Esophagus squamous epithelium (tissue), 5 donors: ENCODE measurements around the gene TMEM63B. TPM values are rescaled to one million over a fixed set of nuclear protein-coding genes. Genes with fewer than 3 reads are reported as not detected.
"Not testable (repeated sequence)": the region's sequence is repeated elsewhere in the genome, so short reads cannot be mapped to it uniquely, and the experiment has no call there.

Experiments used
- DNase-seq: peaks from one replicate; lab custom pipeline; 2025; lab: John Stamatoyannopoulos, UW
- H3K27ac ChIP-seq, 4 donors: fragments of 200-600 bp; sonication (generic); one replicate each; pipeline ENCODE4 v1.5.1; 2016 to 2019; ENCODE audit warnings: mild to moderate bottlenecking in 1 of 4
- H3K27me3 ChIP-seq, 4 donors: fragments of 200-600 bp; sonication (generic); 1 replicate in 3 of 4; 2 replicates in 1 of 4; pipeline versions ENCODE4 v1.5.1 to v1.6.0; 2017 to 2021; ENCODE audit warnings: antibody characterized with exemption in 1 of 4
- H3K36me3 ChIP-seq, 3 donors: fragments of 200-600 bp; sonication (generic); one replicate each; pipeline ENCODE4 v1.5.1; 2016 to 2019
- H3K4me1 ChIP-seq, 3 donors: fragments of 200-600 bp; sonication (generic); one replicate each; pipeline ENCODE4 v1.5.1; 2017 to 2019
- H3K4me3 ChIP-seq, 4 donors: fragments of 200-600 bp; sonication (generic); 1 replicate in 3 of 4; 2 replicates in 1 of 4; pipeline ENCODE4 v1.5.1; 2016 to 2019; ENCODE audit warnings: mild to moderate bottlenecking in 2 of 4, moderate library complexity in 1 of 4
- H3K9me3 ChIP-seq, 3 donors: fragments of 200-600 bp; sonication (generic); one replicate each; pipeline ENCODE4 v1.5.1; 2016 to 2019
- POLR2A ChIP-seq, 4 donors: fragments of 450-650 bp; IDR thresholded peaks; one replicate each; pipeline ENCODE4 v1.6.1; 2017; ENCODE audit warnings: antibody characterized with exemption in 4 of 4, mild to moderate bottlenecking in 4 of 4, moderate library complexity in 3 of 4
- WGBS, 2 donors: methylation state at CpG; one replicate each; pipeline ENCODE4 v1.1.5; 2018; 5-methylcytosine and 5-hydroxymethylcytosine counted together
- intact Hi-C: fragments of 100-400 bp; cut with DNase I; formaldehyde crosslinking; loops from one replicate; pipeline ENCODE4 v1.15.0; 2022
- total RNA-seq, 4 donors: library from RNA; depleted of rRNA; stranded (reverse); fragments of >200 nt; gene quantifications; one replicate each; pipeline ENCODE4 v1.1.0, GENCODE V29; 2016
- TF ChIP-seq, protein P1 (sequence below), 6 experiments: fragments of 450-650 bp in 4 of 6; fragments of 200-600 bp in 2 of 6; sonication (generic) in 2 of 6; IDR thresholded peaks; one replicate each; pipeline ENCODE4 v1.5.1; 2016 to 2019; ENCODE audit warnings: antibody characterized with exemption in 6 of 6, mild to moderate bottlenecking in 4 of 6, moderate library complexity in 4 of 6
- donor health status: DM: yes; HTN: yes; CAD: no.

TMEM63B gene
- total RNA-seq, 4 donors from 2014 or later = 27.8 to 56.3 (median 45.5) TPM

DNA sequence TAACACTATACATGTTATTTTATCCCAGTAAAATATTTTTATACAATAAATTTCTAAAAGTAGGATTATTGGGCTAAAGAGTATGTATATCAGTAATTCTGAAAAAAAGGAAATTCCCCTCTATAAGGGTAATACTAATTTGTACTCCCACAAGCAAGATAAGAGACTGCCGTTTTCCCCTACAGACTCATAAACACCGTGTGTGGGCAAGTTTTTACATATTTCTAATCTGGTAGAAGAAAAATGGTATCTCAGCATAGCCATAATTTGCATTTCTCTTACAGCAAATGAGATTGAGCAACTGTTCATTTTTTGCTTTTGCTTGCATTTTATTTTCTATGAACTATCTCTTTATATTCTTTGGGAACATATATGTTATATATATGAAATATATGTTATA, 63.4 kb downstream of the TMEM63B start:
- Histone ChIP-seq H3K4me3 (no peak overlapping the region), H3K27ac (no peak overlapping the region), H3K27me3 (no peaks in the 10 kb centered on the region), H3K4me1 (peaks cover 0 to 8% (median 0%) of the 10 kb centered on the region in 3 donors), H3K36me3 (no peaks in the 10 kb centered on the region), H3K9me3 (no peaks in the 10 kb centered on the region)
- WGBS, 2 donors = 35 to 42% methylated on average over 2 of the region's 2 CpGs
- intact Hi-C loops = no loop called here
- TF ChIP-seq POLR2A (IDR thresholded peaks at IDR 0.05) = no peak
- TF ChIP-seq, protein P1, sequence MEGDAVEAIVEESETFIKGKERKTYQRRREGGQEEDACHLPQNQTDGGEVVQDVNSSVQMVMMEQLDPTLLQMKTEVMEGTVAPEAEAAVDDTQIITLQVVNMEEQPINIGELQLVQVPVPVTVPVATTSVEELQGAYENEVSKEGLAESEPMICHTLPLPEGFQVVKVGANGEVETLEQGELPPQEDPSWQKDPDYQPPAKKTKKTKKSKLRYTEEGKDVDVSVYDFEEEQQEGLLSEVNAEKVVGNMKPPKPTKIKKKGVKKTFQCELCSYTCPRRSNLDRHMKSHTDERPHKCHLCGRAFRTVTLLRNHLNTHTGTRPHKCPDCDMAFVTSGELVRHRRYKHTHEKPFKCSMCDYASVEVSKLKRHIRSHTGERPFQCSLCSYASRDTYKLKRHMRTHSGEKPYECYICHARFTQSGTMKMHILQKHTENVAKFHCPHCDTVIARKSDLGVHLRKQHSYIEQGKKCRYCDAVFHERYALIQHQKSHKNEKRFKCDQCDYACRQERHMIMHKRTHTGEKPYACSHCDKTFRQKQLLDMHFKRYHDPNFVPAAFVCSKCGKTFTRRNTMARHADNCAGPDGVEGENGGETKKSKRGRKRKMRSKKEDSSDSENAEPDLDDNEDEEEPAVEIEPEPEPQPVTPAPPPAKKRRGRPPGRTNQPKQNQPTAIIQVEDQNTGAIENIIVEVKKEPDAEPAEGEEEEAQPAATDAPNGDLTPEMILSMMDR (IDR thresholded peaks at IDR 0.05) = no peak
- no peak for DNase-seq

DNA sequence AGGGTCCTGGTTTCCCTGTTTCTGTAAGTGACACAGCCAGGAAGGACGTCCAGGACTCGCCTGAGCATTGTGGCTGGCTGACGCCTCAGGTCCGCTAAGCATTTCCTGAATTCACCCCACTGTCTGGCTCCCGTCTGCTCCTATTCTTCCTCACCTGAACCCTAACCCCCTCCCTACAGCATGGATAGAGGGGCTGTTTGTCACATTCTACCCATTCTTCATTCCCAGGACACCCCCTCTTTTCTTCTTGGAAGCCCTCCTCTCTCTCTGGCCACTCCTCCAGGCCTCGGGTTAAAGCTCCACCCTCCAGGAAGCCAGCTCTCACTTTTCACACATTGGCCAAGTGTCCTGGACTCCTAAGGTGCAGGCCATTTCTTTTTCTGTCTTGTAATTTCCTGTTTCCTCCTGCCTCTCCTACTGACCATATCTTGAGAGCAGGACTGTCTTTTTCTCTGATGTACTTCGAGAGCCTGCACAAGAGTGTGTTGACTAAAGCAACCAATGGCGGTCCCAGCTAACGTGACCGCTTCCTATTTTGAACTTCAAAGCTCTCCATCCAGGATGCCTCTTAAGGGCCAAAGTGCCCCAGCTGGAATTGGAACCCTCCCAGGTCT, 65.2 kb downstream of the TMEM63B start:
- peak overlapping the region in 2 of 4 donors; percentile 5 to 41 for H3K4me3 ChIP-seq
- no peaks in the 10 kb centered on the region for H3K36me3 ChIP-seq
- no peaks in the 10 kb centered on the region for H3K27me3 ChIP-seq
- 53 to 62% methylated on average over 10 of the region's 10 CpGs for WGBS, 2 donors
- H3K9me3 ChIP-seq = no peaks in the 10 kb centered on the region
- TF ChIP-seq, protein P1 (IDR thresholded peaks at IDR 0.05) = no peak
- H3K27ac ChIP-seq = peak overlapping the region in 2 of 4 donors; percentile 50 to 61
- H3K4me1 ChIP-seq = peaks cover 0 to 6% (median 0%) of the 10 kb centered on the region in 3 donors
- DNase-seq = no peak
- intact Hi-C loops = no loop called here

DNA sequence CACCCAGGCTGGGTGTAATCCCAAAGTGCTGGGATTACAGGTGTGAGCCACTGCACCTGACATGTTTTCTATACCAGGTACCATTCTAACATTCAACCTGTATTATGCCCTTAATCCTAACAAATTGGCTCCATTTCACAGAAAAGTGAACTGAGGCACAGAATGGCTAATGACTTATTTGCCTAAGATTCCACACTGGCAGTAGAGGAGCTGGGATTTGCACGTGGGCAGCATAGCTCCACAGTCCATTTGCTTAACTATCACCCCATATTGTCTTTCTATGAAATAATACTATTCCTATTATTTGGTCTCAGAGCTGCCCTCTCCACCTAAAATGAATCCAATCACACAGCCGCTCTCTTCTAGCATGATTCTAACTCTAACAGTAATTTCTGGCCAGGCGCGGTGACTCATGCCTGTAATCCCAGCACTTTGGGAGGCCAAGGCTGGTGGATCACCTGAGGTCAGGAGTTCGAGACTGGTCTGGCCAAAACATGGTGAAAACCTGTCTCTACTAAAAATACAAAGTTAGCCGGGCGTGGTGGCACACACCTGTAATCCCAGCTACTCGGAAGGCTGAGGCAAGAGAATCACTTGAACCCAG, 66.1 kb downstream of the TMEM63B start:
- 62 to 80% methylated on average over 8 of the region's 8 CpGs for WGBS, 2 donors
- no peak overlapping the region for H3K4me3 ChIP-seq
- H3K4me1 ChIP-seq = peaks cover 0 to 8% (median 0%) of the 10 kb centered on the region in 3 donors
- H3K27me3 ChIP-seq = no peaks in the 10 kb centered on the region
- TF ChIP-seq, protein P1 (IDR thresholded peaks at IDR 0.05) = no peak
- TF ChIP-seq POLR2A (IDR thresholded peaks at IDR 0.05) = no peak
- H3K36me3 ChIP-seq = no peaks in the 10 kb centered on the region
- H3K27ac ChIP-seq = no peak overlapping the region
- no peak for DNase-seq
- no peaks in the 10 kb centered on the region for H3K9me3 ChIP-seq
- intact Hi-C loops = no loop called here

DNA sequence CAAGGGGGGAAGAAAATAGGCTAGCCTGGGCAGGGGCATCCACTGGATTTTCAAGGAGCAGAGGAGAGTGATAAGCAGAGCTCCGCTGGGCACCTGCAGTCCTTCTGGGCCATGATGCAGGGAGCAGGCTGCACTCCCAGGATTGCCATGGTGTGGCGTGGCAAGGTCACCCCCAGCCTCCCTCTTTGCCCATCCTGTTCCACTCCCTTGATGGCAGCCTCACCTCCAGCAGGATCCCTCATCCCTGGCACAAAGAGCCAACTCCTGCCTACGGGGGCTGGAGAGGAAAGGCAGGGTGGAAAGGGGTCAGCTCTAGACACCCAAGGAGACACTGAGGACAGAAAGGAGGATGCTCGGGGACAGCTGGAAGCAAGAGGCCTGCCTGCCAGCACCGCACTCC, 67.0 kb downstream of the TMEM63B start:
- no peak for DNase-seq
- intact Hi-C loops = no loop called here
- TF ChIP-seq, protein P1 (IDR thresholded peaks at IDR 0.05) = no peak
- TF ChIP-seq POLR2A (IDR thresholded peaks at IDR 0.05) = no peak
- 88 to 94% methylated on average over 3 to 5 of the region's 5 CpGs for WGBS, 2 donors
- peaks cover 0 to 16% (median 0%) of the 10 kb centered on the region in 3 donors for H3K4me1 ChIP-seq
- H3K27me3 ChIP-seq = no peaks in the 10 kb centered on the region
- H3K4me3 ChIP-seq = no peak overlapping the region
- H3K27ac ChIP-seq = no peak overlapping the region
- no peaks in the 10 kb centered on the region for H3K9me3 ChIP-seq
- H3K36me3 ChIP-seq = no peaks in the 10 kb centered on the region

DNA sequence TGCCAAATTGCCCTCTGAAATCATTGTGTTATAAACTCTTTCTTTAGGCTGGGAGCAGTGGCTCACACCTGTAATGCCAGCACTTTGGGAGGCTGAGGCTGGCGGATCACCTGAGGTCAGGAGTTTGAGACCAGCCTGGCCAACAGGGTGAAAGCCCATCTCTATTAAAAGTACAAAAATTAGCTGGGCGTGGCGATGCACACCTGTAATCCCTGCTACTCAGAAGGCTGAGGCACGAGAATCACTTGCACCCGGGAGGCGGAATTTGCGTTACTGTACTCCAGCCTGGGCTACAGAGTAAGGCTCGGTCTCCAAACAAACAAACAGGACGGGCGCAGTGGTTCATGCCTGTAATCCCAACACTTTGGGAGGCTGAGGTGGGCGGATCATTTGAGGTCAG, 69.0 kb downstream of the TMEM63B start:
- peaks cover 9 to 28% (median 10%) of the 10 kb centered on the region in 3 donors for H3K4me1 ChIP-seq
- 88 to 89% methylated on average over 10 of the region's 11 CpGs for WGBS, 2 donors
- DNase-seq, H3K9me3 ChIP-seq, H3K36me3 ChIP-seq, intact Hi-C loops, H3K4me3 ChIP-seq, H3K27ac ChIP-seq, H3K27me3 ChIP-seq: not testable (repeated sequence)
